CD4-positive, alpha-beta T cell treated with Interleukin-21 for 1 hour (primary cell): Measurements from ENCODE around the gene SLIT3.

Source experiments
- DNase-seq: peaks from one replicate; pipeline ENCODE4 v3.0.0-alpha.2; 2020

Gene SLIT3

GRCh38 chr5:169015991-169016390, 284.9 kb downstream of the SLIT3 start:
- no peak for DNase-seq

DNA sequence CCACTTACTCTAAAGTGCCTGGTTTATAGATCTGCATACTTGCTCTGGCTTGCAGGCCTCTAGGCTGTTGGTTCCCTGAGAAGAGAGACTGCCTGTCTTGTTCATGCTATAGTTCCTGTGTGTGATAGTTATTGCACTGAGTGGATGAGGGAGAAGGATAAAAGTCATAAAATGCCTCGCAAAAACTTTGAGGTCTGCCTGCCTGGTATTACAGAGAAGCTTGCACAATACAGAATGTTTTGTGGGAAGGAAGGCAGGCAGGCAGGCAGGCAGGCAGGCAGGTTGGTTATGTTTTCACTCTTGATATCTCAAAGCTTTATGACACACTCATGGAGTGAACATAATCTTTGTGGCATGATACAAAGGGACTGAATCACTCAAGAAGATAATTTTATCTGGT, 287.1 kb downstream of the SLIT3 start:
- no peak for DNase-seq

GRCh38 chr5:169013208-169013728, 287.7 kb downstream of the SLIT3 start:
- DNase-seq, result no peak

- no peak for DNase-seq
These were observed 288.5 kb downstream of the SLIT3 start for GRCh38 chr5:169012450-169012849.

DNA sequence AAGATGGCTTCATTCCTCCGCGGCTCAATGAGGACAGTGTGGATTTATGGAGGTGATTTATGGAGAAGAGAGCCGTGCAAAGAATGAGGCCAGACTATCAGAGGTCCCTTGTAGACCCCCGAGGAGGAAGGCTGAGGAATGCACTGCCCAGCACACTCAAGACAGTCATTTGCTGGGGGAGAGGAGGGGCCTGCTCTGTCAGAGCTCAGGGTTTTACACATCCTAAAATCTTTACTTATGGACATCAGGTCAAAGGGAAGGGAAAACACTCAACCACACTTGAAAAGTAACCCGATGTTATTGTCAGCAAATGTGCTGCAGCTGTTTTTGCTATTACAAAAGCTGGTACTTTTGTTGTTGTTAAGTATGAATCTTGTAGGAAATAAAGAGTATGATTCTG, 289.5 kb downstream of the SLIT3 start:
- no peak for DNase-seq

GRCh38 chr5:169011009-169011408, 289.9 kb downstream of the SLIT3 start:
- no peak for DNase-seq

DNA sequence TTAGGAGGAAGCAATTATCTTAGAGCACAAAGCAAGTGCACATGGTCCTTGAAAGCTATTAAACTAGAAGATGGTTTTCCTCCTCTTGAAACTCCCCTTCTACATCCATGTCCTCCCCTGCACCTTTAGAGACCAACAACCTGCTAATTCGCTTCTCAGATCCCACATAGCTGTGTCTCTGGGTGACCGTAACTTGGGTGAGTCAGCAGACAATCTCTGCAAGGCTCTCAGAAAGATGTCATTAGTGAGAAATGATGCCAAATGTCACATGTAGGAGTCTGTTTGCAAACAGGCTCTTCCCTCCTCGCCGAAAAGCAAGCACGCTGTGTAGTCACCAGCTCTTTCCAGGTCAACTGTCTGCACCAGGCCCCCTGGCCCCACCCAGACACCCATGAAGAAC, 291.8 kb downstream of the SLIT3 start:
- no peak for DNase-seq

- DNase-seq, result no peak
These were observed 293.8 kb downstream of the SLIT3 start for GRCh38 chr5:169006842-169007790.

GRCh38 chr5:169004551-169004950, 296.4 kb downstream of the SLIT3 start:
- DNase-seq, result no peak

- no peak for DNase-seq
These were observed 297.0 kb downstream of the SLIT3 start for GRCh38 chr5:169003721-169004541.

DNA sequence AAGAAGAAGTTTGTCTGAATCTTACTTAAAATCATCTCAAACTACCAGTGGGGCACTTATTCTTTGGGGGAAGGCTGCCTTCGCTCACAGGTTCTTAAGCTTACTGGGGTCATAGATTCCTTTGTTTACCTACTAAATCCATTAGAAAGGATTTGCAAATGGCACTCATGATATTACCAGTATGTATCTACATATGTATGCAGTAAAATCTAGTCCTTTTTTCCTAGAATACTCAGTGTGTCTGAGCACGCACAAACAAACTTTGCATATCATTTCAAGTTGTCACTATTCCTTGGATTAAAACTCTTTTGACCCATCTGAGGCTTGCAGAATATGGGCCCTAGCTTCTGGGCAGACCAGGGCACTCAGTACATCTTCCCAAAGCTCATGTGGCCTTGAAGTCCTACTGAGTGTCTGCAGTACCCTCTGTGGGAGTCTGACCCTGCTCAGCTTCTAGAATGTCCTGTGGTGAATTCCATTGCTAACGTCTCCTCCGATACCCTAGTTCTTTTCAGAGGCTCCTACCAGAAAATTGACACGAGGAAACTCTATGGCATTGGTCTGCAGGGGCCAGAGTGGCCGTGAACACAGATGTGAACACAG, 297.9 kb downstream of the SLIT3 start:
- DNase-seq, result no peak

- no peak for DNase-seq
These were observed 299.5 kb downstream of the SLIT3 start for GRCh38 chr5:169001394-169001793.

GRCh38 chr5:168995024-168995423, 305.9 kb downstream of the SLIT3 start:
- DNase-seq, result no peak

- DNase-seq, result no peak
These were observed 308.3 kb downstream of the SLIT3 start for GRCh38 chr5:168992687-168993086.

GRCh38 chr5:168992016-168992415, 308.9 kb downstream of the SLIT3 start:
- no peak for DNase-seq

GRCh38 chr5:168991311-168991710, 309.6 kb downstream of the SLIT3 start:
- DNase-seq, result no peak

DNA sequence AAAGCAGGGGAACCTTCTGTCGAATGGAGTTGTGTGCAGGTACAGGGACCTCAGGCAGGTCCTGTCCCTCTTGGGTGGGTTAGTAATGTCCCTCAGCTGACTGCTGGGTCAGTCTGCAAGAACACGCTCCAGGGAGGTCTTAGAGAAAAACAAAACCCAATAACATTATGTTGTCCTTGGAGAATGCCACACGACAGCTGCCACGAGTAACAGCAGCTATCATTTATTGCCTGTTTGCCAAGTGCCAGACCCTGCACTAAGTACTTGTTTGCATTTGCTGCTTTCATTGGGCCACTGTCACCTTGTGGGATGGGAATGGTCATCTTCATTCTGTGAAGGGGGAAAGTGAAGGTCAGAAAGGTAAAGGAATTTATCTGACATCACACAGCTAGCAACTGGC, 310.3 kb downstream of the SLIT3 start:
- DNase-seq, result no peak

GRCh38 chr5:168989731-168990505, 311.0 kb downstream of the SLIT3 start:
- no peak for DNase-seq

DNA sequence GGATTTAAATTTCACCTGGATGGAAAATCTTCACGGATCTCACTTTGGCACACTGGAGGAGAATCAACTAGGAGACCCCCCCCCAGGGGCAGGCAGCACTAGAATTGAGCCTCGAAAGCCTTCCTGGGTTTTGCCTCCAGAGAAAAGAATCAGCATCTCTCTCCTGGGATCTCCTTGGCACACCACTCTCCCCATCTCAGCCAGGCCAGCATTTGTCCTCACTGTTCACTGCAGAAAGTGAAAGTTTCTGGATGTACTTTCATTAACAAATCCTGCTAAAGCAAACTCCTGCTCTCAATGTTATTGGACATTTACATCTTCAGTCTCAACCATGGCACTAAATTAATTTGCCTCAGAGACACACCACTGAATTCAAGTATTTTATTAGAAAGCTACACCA, 312.2 kb downstream of the SLIT3 start:
- DNase-seq, result no peak

DNA sequence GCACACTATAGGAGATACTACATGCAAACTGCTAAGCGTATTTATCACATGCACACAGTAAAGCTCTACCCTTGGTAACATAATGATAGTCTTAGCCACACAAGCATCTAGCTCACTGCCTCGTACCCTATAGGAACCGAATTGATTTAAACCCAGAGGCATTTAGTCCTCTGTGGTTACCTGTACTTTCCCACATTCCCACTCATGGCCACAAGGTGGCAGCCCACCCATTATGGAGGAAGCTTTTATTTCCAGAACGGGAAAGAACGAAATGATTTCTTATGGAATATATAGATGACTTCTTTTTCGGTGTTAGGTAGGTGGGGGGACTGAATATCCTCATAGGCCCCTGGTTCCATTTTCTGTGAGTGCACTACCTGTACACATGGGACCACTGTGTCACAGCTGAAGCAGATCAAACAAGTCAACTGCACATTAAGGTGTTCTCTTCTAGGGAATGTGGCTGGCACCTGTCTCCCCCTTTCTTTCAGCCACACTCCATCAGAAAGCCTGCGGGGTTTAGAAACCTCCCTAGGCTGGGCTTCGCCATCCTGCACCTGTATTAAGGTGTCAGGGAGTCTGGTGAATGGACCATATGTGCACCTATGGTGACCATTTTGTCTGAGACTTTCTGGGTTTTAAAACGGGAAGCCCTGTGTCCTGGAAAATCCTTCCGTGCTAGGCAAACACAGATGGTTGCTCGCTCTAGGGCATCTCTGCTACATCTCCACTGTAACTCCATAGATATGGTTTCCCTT, 313.2 kb downstream of the SLIT3 start:
- DNase-seq, result peak; percentile 52

DNA sequence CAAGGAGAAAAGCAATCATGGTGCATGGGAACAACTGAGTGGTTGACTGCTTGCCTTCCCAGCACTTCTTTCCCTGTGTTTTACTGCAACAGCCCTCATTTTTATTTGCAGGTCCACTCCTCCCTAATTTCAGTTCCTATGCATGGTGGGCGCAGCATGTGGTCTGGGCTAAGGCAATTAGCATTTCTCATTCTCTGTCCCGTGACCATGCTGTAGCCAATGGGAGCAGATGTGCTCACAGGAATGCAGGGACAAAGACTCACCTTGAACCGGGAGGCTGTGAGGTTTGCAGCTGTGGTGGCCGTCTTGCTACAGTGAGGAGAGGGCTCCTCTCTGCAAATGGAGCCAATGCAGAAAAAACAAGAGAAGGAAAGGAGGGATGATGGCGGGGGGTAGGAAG, 315.5 kb downstream of the SLIT3 start:
- no peak for DNase-seq
